PC-9 (cell line): ENCODE results near the gene ANKRD1.

Source experiments
- EZH2 ChIP-seq: fragments of 200-600 bp; sonication (generic); IDR thresholded peaks from 2 replicates; pipeline ENCODE4 v1.8.0; 2017; ENCODE audit warnings: antibody characterized with exemption, low read depth
- TF ChIP-seq, protein P1 (sequence below): fragments of 200-600 bp; sonication (generic); conservative IDR thresholded peaks from 2 replicates; pipeline ENCODE4 v1.6.1; 2017; ENCODE audit warnings: mixed run types, antibody characterized with exemption, mild to moderate bottlenecking, moderate library complexity

DNA sequence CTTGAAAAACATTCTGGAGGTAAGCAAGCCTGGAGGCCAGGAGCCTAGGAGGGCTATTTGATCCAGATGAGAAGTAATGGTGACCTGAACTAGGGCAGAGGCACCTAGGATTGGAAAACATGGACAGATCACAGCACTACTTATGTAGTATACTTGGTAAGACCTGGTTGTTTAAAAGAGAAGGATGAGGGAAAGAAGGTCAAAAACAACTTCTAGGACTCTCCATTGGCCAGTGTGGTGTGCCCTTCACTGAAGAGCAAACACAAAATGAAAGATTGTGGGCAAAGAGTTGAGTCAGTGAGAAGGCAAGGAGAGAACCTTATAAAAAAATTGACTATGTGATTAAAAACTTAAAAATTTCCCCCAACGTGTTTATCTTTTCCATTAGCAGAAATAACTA, 14.3 kb downstream of the ANKRD1 start:
- TF ChIP-seq, protein P1, sequence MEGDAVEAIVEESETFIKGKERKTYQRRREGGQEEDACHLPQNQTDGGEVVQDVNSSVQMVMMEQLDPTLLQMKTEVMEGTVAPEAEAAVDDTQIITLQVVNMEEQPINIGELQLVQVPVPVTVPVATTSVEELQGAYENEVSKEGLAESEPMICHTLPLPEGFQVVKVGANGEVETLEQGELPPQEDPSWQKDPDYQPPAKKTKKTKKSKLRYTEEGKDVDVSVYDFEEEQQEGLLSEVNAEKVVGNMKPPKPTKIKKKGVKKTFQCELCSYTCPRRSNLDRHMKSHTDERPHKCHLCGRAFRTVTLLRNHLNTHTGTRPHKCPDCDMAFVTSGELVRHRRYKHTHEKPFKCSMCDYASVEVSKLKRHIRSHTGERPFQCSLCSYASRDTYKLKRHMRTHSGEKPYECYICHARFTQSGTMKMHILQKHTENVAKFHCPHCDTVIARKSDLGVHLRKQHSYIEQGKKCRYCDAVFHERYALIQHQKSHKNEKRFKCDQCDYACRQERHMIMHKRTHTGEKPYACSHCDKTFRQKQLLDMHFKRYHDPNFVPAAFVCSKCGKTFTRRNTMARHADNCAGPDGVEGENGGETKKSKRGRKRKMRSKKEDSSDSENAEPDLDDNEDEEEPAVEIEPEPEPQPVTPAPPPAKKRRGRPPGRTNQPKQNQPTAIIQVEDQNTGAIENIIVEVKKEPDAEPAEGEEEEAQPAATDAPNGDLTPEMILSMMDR: no peak
- no peak for TF ChIP-seq EZH2
